Upper lobe of right lung (tissue), 1 donor: Measurements from ENCODE around the gene CIROP. TPM values are rescaled to one million over a fixed set of nuclear protein-coding genes. Genes with fewer than 3 reads are reported as not detected.

Source experiments
- ATAC-seq: fragments of 200-7000 bp; cut with Tn5 transposase; one replicate; pipeline ENCODE4 v1.9.1; 2020; ENCODE audit warnings: mild to moderate bottlenecking, moderate library complexity
- DNase-seq: peaks from one replicate; pipeline ENCODE4 v3.0.0-alpha.2; 2020
- H3K27ac ChIP-seq: fragments of 200-600 bp; one replicate; pipeline ENCODE4 v1.8.0; 2022
- H3K27me3 ChIP-seq: fragments of 200-600 bp; one replicate; pipeline ENCODE4 v1.8.0; 2022; ENCODE audit warnings: mild to moderate bottlenecking
- H3K36me3 ChIP-seq: fragments of 200-600 bp; one replicate; pipeline ENCODE4 v1.8.0; 2022
- H3K4me1 ChIP-seq: fragments of 200-600 bp; one replicate; pipeline ENCODE4 v1.8.0; 2022
- H3K4me3 ChIP-seq: fragments of 200-600 bp; one replicate; pipeline ENCODE4 v1.8.0; 2022; ENCODE audit warnings: mild to moderate bottlenecking
- H3K9me3 ChIP-seq: fragments of 200-600 bp; one replicate; pipeline ENCODE4 v1.8.0; 2022
- CTCF ChIP-seq: fragments of 200-600 bp; IDR thresholded peaks from one replicate; pipeline ENCODE4 v1.8.0; 2022; ENCODE audit warnings: antibody characterized with exemption
- intact Hi-C: fragments of 100-400 bp; cut with DNase I; formaldehyde crosslinking; loops from one replicate; pipeline ENCODE4 v1.11.0; 2022
- total RNA-seq: library from RNA; stranded (reverse); fragmentation: NEBNext Ultra II Directional; extraction: Animal tissue kit (Norgen Biotek cat#: 25700); gene quantifications from one replicate; pipeline ENCODE4 v1.2.1, GENCODE V29; 2021
- donor health status: DM: no; HTN: yes; CAD: no; lungs with severe emphysema.

CIROP gene
- total RNA-seq, 1 donor from 2014 or later: not detected

- intact Hi-C loops: no loop called here
- Histone ChIP-seq H3K36me3 (no peaks in the 10 kb centered on the region), H3K9me3 (no peaks in the 10 kb centered on the region), H3K4me1 (peaks cover 13% of the 10 kb centered on the region), H3K4me3 (no peak overlapping the region), H3K27me3 (no peaks in the 10 kb centered on the region), H3K27ac (no peak overlapping the region)
- DNase-seq: no peak
- no peak for ATAC-seq
- no peak for TF ChIP-seq CTCF
Measured at GRCh38 chr14:23117371-23118020, 12.7 kb upstream of the CIROP start.

- peaks cover 13% of the 10 kb centered on the region for H3K4me1 ChIP-seq
- ATAC-seq (no peak), DNase-seq (no peak)
- H3K27me3 ChIP-seq: no peaks in the 10 kb centered on the region
- H3K9me3 ChIP-seq: no peaks in the 10 kb centered on the region
- TF ChIP-seq CTCF: no peak
- no peak overlapping the region for H3K27ac ChIP-seq
- H3K4me3 ChIP-seq: no peak overlapping the region
- intact Hi-C loops: no loop called here
- no peaks in the 10 kb centered on the region for H3K36me3 ChIP-seq
Measured at GRCh38 chr14:23115918-23116317, 11.1 kb upstream of the CIROP start.

- no peak overlapping the region for H3K27ac ChIP-seq
- intact Hi-C loops: no loop called here
- no peaks in the 10 kb centered on the region for H3K27me3 ChIP-seq
- no peaks in the 10 kb centered on the region for H3K9me3 ChIP-seq
- no peaks in the 10 kb centered on the region for H3K36me3 ChIP-seq
- peak; percentile 73 for ATAC-seq
- peaks cover 13% of the 10 kb centered on the region for H3K4me1 ChIP-seq
- no peak overlapping the region for H3K4me3 ChIP-seq
- TF ChIP-seq CTCF: no peak
- DNase-seq: no peak
Measured at GRCh38 chr14:23115039-23115731, 10.4 kb upstream of the CIROP start.

GRCh38 chr14:23114669-23115038 is 9.9 kb upstream of the CIROP start:
- no peaks in the 10 kb centered on the region for H3K36me3 ChIP-seq
- H3K9me3 ChIP-seq: no peaks in the 10 kb centered on the region
- DNase-seq (no peak), ATAC-seq (peak; percentile 26)
- TF ChIP-seq CTCF: no peak
- no peak overlapping the region for H3K27ac ChIP-seq
- H3K4me3 ChIP-seq: no peak overlapping the region
- peaks cover 13% of the 10 kb centered on the region for H3K4me1 ChIP-seq
- intact Hi-C loops: no loop called here
- H3K27me3 ChIP-seq: no peaks in the 10 kb centered on the region

GRCh38 chr14:23114120-23114458 is 9.3 kb upstream of the CIROP start:
- intact Hi-C loops: no loop called here
- TF ChIP-seq CTCF: no peak
- Histone ChIP-seq H3K4me3 (no peak overlapping the region), H3K4me1 (peaks cover 13% of the 10 kb centered on the region), H3K27me3 (no peaks in the 10 kb centered on the region), H3K9me3 (no peaks in the 10 kb centered on the region), H3K36me3 (no peaks in the 10 kb centered on the region), H3K27ac (no peak overlapping the region)
- no peak for ATAC-seq
- DNase-seq: no peak
